K562 (cell line): ENCODE measurements around the gene RTF1. TPM values are rescaled to one million over a fixed set of nuclear protein-coding genes. Genes with fewer than 3 reads are reported as not detected.

Source experiments
- CHD1 ChIP-seq: fragments of 200-600 bp; sonication (generic); IDR thresholded peaks from one replicate; pipeline ENCODE4 v1.6.1; 2012; ENCODE audit warnings: mild to moderate bottlenecking, moderate library complexity, low read length, inconsistent platforms
- MAFG ChIP-seq: fragments of 450-650 bp; conservative IDR thresholded peaks from 2 replicates; pipeline ENCODE4 v1.6.1; 2016; ENCODE audit warnings: missing genetic modification characterization, missing compliant biosample characterization
- MGA ChIP-seq: fragments of 450-650 bp; IDR thresholded peaks from 2 replicates; pipeline ENCODE4 v1.6.1; 2016; ENCODE audit warnings: mild to moderate bottlenecking, moderate library complexity
- ZFP1 ChIP-seq: fragments of 450-650 bp; formaldehyde crosslinking; IDR thresholded peaks from 2 replicates; pipeline ENCODE4 v1.4.0; 2020; ENCODE audit warnings: mild to moderate bottlenecking, mixed read lengths
- ZNF444 ChIP-seq: fragments of 250-450 bp; sonication (Bioruptor Pico); IDR thresholded peaks from 2 replicates; pipeline ENCODE4 v1.4.0; 2020; ENCODE audit warnings: mild to moderate bottlenecking, moderate library complexity
- polyA plus RNA-seq, 8 experiments: library from polyadenylated mRNA; depleted of rRNA in 4 of 8; stranded (reverse) in 5 of 8; unstranded in 3 of 8; fragments of >200 nt; fragmentation: Nextera tagmentation in 2 of 8; fragmentation: Illumina TruSeq in 1 of 8; extraction: Ambion mirVana in 2 of 8; extraction: Trizol in 1 of 8; gene quantifications; 2 replicates each; pipeline versions ENCODE4 v1.2.1 to v1.2.3, GENCODE V29; 2011 to 2014; ENCODE audit warnings: inconsistent platforms in 1 of 8, missing spikeins in 1 of 8
- total RNA-seq, 7 experiments: library from RNA; depleted of rRNA in 6 of 7; stranded (reverse); fragments of >200 nt in 6 of 7; fragmentation: Illumina TruSeq in 2 of 7; extraction: Trizol in 2 of 7; gene quantifications; 2 replicates each; pipeline versions ENCODE4 v1.2.1 to v1.2.3, GENCODE V29; 2011 to 2021; ENCODE audit warnings: low replicate concordance in 1 of 7
- TF ChIP-seq, protein P1 (sequence below): sonication (generic); formaldehyde crosslinking; IDR thresholded peaks from 2 replicates; pipeline ENCODE4 v1.8.0; 2022; ENCODE audit warnings: mild to moderate bottlenecking, missing genetic modification reagents

The RTF1 gene
- total and polyA plus RNA-seq, 9 of the 15 experiments (the other 6 are each of a cell fraction or from before 2014, with no cell fraction given): 7.6 to 69.5 (median 31.5) TPM

DNA sequence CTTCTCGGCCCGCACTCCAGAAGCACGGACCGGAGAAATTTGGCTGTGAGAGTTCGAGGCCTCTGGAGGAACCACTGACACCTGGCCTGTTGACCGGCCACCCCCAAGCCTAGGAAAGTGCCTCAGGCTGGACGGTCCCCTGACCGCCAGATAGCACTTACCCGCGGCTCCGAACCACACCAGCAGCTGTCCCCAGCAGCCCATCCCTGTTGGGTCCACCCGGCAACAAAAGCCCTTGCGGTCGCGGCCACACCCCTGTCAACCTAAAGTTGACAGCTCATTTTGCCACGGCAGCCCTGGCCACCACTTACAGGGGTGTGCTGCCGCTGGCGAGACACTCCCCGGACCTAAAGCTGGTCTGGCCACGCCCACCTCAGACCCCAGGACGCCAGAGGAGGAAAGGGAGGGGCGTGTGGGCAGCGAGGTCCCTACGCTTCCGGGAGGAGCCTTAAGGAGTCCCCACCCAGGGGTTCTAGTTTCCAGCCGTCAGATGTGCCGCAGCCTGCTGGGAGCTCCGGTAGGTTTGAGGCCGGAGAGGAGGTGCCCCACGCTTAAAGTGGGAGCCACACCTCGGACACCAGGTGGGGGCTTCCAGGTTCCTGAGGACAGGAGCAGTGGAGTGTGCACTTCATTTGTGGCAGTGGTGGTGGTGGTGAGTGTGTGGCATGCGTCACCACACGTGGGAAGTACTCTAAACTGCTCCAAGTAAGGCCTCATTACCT lies 96.8 kb downstream of the RTF1 start, which contains the start of gene LTK (continued):
- TF ChIP-seq, protein P1, sequence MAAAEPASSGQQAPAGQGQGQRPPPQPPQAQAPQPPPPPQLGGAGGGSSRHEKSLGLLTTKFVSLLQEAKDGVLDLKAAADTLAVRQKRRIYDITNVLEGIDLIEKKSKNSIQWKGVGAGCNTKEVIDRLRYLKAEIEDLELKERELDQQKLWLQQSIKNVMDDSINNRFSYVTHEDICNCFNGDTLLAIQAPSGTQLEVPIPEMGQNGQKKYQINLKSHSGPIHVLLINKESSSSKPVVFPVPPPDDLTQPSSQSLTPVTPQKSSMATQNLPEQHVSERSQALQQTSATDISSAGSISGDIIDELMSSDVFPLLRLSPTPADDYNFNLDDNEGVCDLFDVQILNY (CRISPR knock-in tag): no peak
- no peak for TF ChIP-seq MAFG
- TF ChIP-seq MGA: peak; percentile 60
- no peak for TF ChIP-seq ZFP1 (CRISPR knock-in tag)
- peak; percentile 34 for TF ChIP-seq CHD1
- TF ChIP-seq ZNF444 (CRISPR knock-in tag): no peak
- TF ChIP-seq, all 486 proteins: peak for 73
